HepG2 (cell line): ENCODE data around the gene OGA. TPM values are rescaled to one million over a fixed set of nuclear protein-coding genes. Genes with fewer than 3 reads are reported as not detected.

ENCODE experiments used
- HCFC1 ChIP-seq: fragments of 150-350 bp; IDR thresholded peaks from 2 replicates; pipeline ENCODE4 v1.6.1; 2014; ENCODE audit warnings: low read depth, low read length
- NFE2L1 ChIP-seq: sonication (generic); formaldehyde crosslinking; IDR thresholded peaks from 2 replicates; pipeline ENCODE4 v1.4.0; 2020; ENCODE audit warnings: missing genetic modification reagents, mild to moderate bottlenecking, borderline replicate concordance
- NFKB2 ChIP-seq: sonication (generic); formaldehyde crosslinking; IDR thresholded peaks from 2 replicates; pipeline ENCODE4 v1.4.0; 2020; ENCODE audit warnings: missing genetic modification reagents, borderline replicate concordance
- PHF8 ChIP-seq: sonication (generic); formaldehyde crosslinking; IDR thresholded peaks from 2 replicates; pipeline ENCODE4 v1.5.0; 2020; ENCODE audit warnings: missing genetic modification reagents
- ZNF564 ChIP-seq: sonication (generic); formaldehyde crosslinking; IDR thresholded peaks from 2 replicates; pipeline ENCODE4 v1.8.1; 2023; ENCODE audit warnings: mild to moderate bottlenecking, missing genetic modification reagents
- ZNF570 ChIP-seq: sonication (generic); formaldehyde crosslinking; IDR thresholded peaks from 2 replicates; pipeline ENCODE4 v1.4.0; 2020; ENCODE audit warnings: mild to moderate bottlenecking, missing genetic modification reagents, borderline replicate concordance
- ZNF598 ChIP-seq: sonication (generic); formaldehyde crosslinking; IDR thresholded peaks from 2 replicates; pipeline ENCODE4 v1.5.1; 2020; ENCODE audit warnings: mild to moderate bottlenecking, missing genetic modification reagents, borderline replicate concordance
- polyA plus RNA-seq, 8 experiments: library from polyadenylated mRNA; depleted of rRNA in 3 of 8; stranded (reverse) in 7 of 8; unstranded in 1 of 8; fragments of >200 nt; fragmentation: Illumina TruSeq in 4 of 8; extraction: Trizol in 4 of 8; gene quantifications; 2 replicates each; pipeline versions ENCODE4 v1.2.1 to v1.2.3, GENCODE V29; 2011 to 2016; ENCODE audit warnings: low read depth in 4 of 8, missing spikeins in 1 of 8, mixed read lengths in 1 of 8; ENCODE audit not compliant: insufficient read depth in 1 of 8
- total RNA-seq, 5 experiments: library from RNA; depleted of rRNA; stranded (reverse); fragments of >200 nt; fragmentation: Illumina TruSeq; extraction: Trizol; gene quantifications; 2 replicates each; pipeline ENCODE4 v1.2.3, GENCODE V29; 2016; ENCODE audit warnings: low read depth in 1 of 5
- TF ChIP-seq, protein P1 (sequence below): sonication (generic); formaldehyde crosslinking; IDR thresholded peaks from 2 replicates; pipeline ENCODE4 v1.5.1; 2020; ENCODE audit warnings: missing genetic modification reagents, mild to moderate bottlenecking, borderline replicate concordance
- TF ChIP-seq, protein P2 (sequence below): sonication (generic); formaldehyde crosslinking; IDR thresholded peaks from 2 replicates; pipeline ENCODE4 v1.8.0; 2022; ENCODE audit warnings: missing genetic modification reagents, mild to moderate bottlenecking, moderate library complexity, borderline replicate concordance
- TF ChIP-seq, protein P3 (sequence below): sonication (generic); formaldehyde crosslinking; IDR thresholded peaks from 2 replicates; pipeline ENCODE4 v1.9.0; 2021; ENCODE audit warnings: missing genetic modification reagents, mild to moderate bottlenecking, borderline replicate concordance
- TF ChIP-seq, protein P4 (sequence below): sonication (generic); formaldehyde crosslinking; IDR thresholded peaks from 2 replicates; pipeline ENCODE4 v1.4.0; 2020; ENCODE audit warnings: missing genetic modification reagents

OGA gene
- total and polyA plus RNA-seq, 2 of the 13 experiments (the other 11 are each of a cell fraction or from before 2014, with no cell fraction given): 33.2 to 39.8 TPM

DNA sequence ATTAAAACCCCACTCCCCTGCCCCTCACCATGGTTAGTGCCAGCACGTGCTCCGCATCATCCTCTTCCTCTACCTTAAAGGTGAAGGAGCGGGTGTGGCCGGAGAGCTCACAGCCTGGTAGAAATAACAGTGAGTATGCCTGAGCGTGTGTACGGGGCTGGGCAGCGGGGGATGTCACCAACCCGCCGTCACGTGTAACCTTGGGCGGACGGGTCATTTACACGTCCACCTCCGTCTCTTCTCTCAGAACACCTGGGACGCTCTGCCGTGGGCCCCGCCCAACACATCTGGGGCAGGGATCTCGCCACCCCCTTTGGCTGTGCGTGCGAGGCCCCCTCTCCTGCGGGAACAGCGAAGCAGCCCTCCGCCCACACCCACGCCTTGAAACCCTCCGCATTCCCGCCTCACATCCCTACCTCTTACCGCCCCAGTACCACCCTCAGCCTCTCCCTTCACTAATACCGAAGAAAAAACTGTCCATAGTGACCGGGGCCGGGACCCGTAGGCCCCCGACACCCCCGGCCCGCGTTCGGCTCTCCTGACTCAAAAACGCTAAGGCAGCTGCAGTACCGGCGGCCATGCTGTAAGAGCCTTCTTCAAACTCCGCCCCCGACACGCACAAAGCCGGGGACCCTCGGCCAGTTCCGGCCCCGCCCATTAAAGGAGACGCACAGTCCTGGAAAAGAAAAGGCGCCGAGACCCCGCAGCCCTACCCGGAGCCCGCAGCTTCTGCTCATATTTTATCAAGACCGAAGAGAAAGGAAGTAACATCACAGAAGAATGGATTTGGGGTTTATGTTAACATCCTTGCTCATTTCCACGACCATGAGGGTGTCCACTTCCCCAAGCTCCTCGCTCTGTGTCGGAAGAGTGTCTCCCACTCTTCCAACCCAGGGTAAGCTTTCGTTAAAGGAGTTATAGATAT is 35.2 kb downstream of the OGA start, which contains the start of gene NPM3 (continued):
- TF ChIP-seq, protein P1, sequence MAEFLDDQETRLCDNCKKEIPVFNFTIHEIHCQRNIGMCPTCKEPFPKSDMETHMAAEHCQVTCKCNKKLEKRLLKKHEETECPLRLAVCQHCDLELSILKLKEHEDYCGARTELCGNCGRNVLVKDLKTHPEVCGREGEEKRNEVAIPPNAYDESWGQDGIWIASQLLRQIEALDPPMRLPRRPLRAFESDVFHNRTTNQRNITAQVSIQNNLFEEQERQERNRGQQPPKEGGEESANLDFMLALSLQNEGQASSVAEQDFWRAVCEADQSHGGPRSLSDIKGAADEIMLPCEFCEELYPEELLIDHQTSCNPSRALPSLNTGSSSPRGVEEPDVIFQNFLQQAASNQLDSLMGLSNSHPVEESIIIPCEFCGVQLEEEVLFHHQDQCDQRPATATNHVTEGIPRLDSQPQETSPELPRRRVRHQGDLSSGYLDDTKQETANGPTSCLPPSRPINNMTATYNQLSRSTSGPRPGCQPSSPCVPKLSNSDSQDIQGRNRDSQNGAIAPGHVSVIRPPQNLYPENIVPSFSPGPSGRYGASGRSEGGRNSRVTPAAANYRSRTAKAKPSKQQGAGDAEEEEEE: no peak
- TF ChIP-seq NFE2L1 (no peak), PHF8 (CRISPR knock-in tag) (peak; percentile 79), HCFC1 (no peak; the same call in 1 of the 2 replicates), ZNF564 (CRISPR knock-in tag) (no peak), ZNF570 (CRISPR knock-in tag) (no peak), ZNF598 (CRISPR knock-in tag) (no peak; the same call in 1 of the 2 replicates), NFKB2 (CRISPR knock-in tag) (peak; percentile 61; the same call in 1 of the 2 replicates)
- TF ChIP-seq, protein P2, sequence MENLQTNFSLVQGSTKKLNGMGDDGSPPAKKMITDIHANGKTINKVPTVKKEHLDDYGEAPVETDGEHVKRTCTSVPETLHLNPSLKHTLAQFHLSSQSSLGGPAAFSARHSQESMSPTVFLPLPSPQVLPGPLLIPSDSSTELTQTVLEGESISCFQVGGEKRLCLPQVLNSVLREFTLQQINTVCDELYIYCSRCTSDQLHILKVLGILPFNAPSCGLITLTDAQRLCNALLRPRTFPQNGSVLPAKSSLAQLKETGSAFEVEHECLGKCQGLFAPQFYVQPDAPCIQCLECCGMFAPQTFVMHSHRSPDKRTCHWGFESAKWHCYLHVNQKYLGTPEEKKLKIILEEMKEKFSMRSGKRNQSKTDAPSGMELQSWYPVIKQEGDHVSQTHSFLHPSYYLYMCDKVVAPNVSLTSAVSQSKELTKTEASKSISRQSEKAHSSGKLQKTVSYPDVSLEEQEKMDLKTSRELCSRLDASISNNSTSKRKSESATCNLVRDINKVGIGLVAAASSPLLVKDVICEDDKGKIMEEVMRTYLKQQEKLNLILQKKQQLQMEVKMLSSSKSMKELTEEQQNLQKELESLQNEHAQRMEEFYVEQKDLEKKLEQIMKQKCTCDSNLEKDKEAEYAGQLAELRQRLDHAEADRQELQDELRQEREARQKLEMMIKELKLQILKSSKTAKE (CRISPR knock-in tag): no peak
- TF ChIP-seq, protein P3, sequence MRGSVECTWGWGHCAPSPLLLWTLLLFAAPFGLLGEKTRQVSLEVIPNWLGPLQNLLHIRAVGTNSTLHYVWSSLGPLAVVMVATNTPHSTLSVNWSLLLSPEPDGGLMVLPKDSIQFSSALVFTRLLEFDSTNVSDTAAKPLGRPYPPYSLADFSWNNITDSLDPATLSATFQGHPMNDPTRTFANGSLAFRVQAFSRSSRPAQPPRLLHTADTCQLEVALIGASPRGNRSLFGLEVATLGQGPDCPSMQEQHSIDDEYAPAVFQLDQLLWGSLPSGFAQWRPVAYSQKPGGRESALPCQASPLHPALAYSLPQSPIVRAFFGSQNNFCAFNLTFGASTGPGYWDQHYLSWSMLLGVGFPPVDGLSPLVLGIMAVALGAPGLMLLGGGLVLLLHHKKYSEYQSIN (CRISPR knock-in tag): no peak
- TF ChIP-seq, protein P4, sequence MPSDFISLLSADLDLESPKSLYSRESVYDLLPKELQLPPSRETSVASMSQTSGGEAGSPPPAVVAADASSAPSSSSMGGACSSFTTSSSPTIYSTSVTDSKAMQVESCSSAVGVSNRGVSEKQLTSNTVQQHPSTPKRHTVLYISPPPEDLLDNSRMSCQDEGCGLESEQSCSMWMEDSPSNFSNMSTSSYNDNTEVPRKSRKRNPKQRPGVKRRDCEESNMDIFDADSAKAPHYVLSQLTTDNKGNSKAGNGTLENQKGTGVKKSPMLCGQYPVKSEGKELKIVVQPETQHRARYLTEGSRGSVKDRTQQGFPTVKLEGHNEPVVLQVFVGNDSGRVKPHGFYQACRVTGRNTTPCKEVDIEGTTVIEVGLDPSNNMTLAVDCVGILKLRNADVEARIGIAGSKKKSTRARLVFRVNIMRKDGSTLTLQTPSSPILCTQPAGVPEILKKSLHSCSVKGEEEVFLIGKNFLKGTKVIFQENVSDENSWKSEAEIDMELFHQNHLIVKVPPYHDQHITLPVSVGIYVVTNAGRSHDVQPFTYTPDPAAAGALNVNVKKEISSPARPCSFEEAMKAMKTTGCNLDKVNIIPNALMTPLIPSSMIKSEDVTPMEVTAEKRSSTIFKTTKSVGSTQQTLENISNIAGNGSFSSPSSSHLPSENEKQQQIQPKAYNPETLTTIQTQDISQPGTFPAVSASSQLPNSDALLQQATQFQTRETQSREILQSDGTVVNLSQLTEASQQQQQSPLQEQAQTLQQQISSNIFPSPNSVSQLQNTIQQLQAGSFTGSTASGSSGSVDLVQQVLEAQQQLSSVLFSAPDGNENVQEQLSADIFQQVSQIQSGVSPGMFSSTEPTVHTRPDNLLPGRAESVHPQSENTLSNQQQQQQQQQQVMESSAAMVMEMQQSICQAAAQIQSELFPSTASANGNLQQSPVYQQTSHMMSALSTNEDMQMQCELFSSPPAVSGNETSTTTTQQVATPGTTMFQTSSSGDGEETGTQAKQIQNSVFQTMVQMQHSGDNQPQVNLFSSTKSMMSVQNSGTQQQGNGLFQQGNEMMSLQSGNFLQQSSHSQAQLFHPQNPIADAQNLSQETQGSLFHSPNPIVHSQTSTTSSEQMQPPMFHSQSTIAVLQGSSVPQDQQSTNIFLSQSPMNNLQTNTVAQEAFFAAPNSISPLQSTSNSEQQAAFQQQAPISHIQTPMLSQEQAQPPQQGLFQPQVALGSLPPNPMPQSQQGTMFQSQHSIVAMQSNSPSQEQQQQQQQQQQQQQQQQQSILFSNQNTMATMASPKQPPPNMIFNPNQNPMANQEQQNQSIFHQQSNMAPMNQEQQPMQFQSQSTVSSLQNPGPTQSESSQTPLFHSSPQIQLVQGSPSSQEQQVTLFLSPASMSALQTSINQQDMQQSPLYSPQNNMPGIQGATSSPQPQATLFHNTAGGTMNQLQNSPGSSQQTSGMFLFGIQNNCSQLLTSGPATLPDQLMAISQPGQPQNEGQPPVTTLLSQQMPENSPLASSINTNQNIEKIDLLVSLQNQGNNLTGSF (CRISPR knock-in tag): no peak
